ENCODE data around the gene TMEM59. TPM values are rescaled to one million over a fixed set of nuclear protein-coding genes. Genes with fewer than 3 reads are reported as not detected.

Gene TMEM59
- total RNA-seq, 4 donors from 2014 or later, result 166 to 356 (median 232) TPM

GRCh38 chr1:54012008-54012325 lies 41.0 kb downstream of the TMEM59 start:
- peaks cover 0 to 53% (median 0%) of the 10 kb centered on the region in 4 donors for H3K27me3 ChIP-seq
- no peak for DNase-seq
- peaks cover 3 to 30% (median 9%) of the 10 kb centered on the region in 3 donors for H3K4me1 ChIP-seq
- H3K36me3 ChIP-seq, result no peaks in the 10 kb centered on the region
- no peak overlapping the region for H3K4me3 ChIP-seq
- no peaks in the 10 kb centered on the region for H3K9me3 ChIP-seq
- intact Hi-C loops (cut with DNase I), result no loop called here
- no peak overlapping the region for H3K27ac ChIP-seq
- TF ChIP-seq CTCF (IDR thresholded peaks at IDR 0.05) (no peak), POLR2A (IDR thresholded peaks at IDR 0.05) (no peak)
- 82% methylated on average over 3 of the region's 9 CpGs; no CpG with 5 or more reads in 1 of the 2 donors for WGBS, 2 donors

GRCh38 chr1:54011316-54012007 lies 41.5 kb downstream of the TMEM59 start:
- no peaks in the 10 kb centered on the region for H3K36me3 ChIP-seq
- 79 to 82% methylated on average over 5 to 9 of the region's 9 CpGs for WGBS, 2 donors
- H3K4me3 ChIP-seq, result no peak overlapping the region
- no peak for DNase-seq
- H3K9me3 ChIP-seq, result no peaks in the 10 kb centered on the region
- H3K27me3 ChIP-seq, result peaks cover 0 to 53% (median 0%) of the 10 kb centered on the region in 4 donors
- H3K4me1 ChIP-seq, result peaks cover 0 to 25% (median 5%) of the 10 kb centered on the region in 3 donors
- intact Hi-C loops (cut with DNase I), result no loop called here
- TF ChIP-seq POLR2A (IDR thresholded peaks at IDR 0.05), result no peak
- TF ChIP-seq CTCF (IDR thresholded peaks at IDR 0.05), result no peak
- H3K27ac ChIP-seq, result no peak overlapping the region

- H3K27me3 ChIP-seq, result peaks cover 0 to 53% (median 0%) of the 10 kb centered on the region in 4 donors
Measured at GRCh38 chr1:54010415-54011117, 42.4 kb downstream of the TMEM59 start.

GRCh38 chr1:54009406-54009805 lies 43.6 kb downstream of the TMEM59 start:
- intact Hi-C loops (cut with DNase I), result no loop called here
- H3K4me3 ChIP-seq, result no peak overlapping the region
- H3K27ac ChIP-seq, result no peak overlapping the region
- no peak for DNase-seq
- H3K27me3 ChIP-seq, result peaks cover 0 to 48% (median 0%) of the 10 kb centered on the region in 4 donors
- peaks cover 0 to 4% (median 0%) of the 10 kb centered on the region in 3 donors for H3K4me1 ChIP-seq
- no peaks in the 10 kb centered on the region for H3K9me3 ChIP-seq
- TF ChIP-seq POLR2A (IDR thresholded peaks at IDR 0.05), result no peak
- TF ChIP-seq CTCF (IDR thresholded peaks at IDR 0.05), result no peak
- WGBS, 2 donors, result 80 to 89% methylated on average over 3 to 4 of the region's 4 CpGs
- H3K36me3 ChIP-seq, result no peaks in the 10 kb centered on the region

More at GRCh38 chr1:54010415-54011117, 42.4 kb downstream of the TMEM59 start:
- Histone ChIP-seq H3K36me3 (no peaks in the 10 kb centered on the region), H3K9me3 (no peaks in the 10 kb centered on the region), H3K4me3 (no peak overlapping the region), H3K4me1 (peaks cover 0 to 16% (median 5%) of the 10 kb centered on the region in 3 donors), H3K27ac (no peak overlapping the region)
- no peak for TF ChIP-seq POLR2A (IDR thresholded peaks at IDR 0.05)
- TF ChIP-seq CTCF (IDR thresholded peaks at IDR 0.05), result no peak
- intact Hi-C loops (cut with DNase I), result no loop called here
- WGBS, 2 donors, result 62 to 65% methylated on average over 3 to 5 of the region's 5 CpGs
- DNase-seq, result no peak

- 79 to 100% methylated on average over 4 to 7 of the region's 13 CpGs for WGBS, 2 donors
Measured at GRCh38 chr1:54008876-54009275, 44.1 kb downstream of the TMEM59 start.

More at GRCh38 chr1:54008876-54009275, 44.1 kb downstream of the TMEM59 start:
- no peak overlapping the region for H3K4me3 ChIP-seq
- no peak for DNase-seq
- H3K36me3 ChIP-seq, result no peaks in the 10 kb centered on the region
- no peak overlapping the region for H3K27ac ChIP-seq
- H3K4me1 ChIP-seq, result no peaks in the 10 kb centered on the region
- H3K9me3 ChIP-seq, result no peaks in the 10 kb centered on the region
- intact Hi-C loops (cut with DNase I), result no loop called here
- peaks cover 0 to 44% (median 0%) of the 10 kb centered on the region in 4 donors for H3K27me3 ChIP-seq
- TF ChIP-seq CTCF (IDR thresholded peaks at IDR 0.05) (no peak), POLR2A (IDR thresholded peaks at IDR 0.05) (no peak)

Data from esophagus squamous epithelium (tissue), 5 donors.